Sigmoid colon (tissue), 4 donors: ENCODE measurements around the gene PCBP3.

ENCODE experiments used
- CTCF ChIP-seq, 4 experiments: fragments of 450-650 bp in 3 of 4; fragments of 200-600 bp in 1 of 4; IDR thresholded peaks; one replicate each; pipeline ENCODE4 v1.5.1; 2016 to 2019; ENCODE audit warnings: antibody characterized with exemption in 4 of 4, mild to moderate bottlenecking in 3 of 4, moderate library complexity in 2 of 4
- EP300 ChIP-seq, 4 donors: sonication (generic); formaldehyde crosslinking; IDR thresholded peaks; one replicate each; pipeline ENCODE4 v1.6.1; 2017; ENCODE audit warnings: antibody characterized with exemption in 4 of 4

GRCh38 chr21:45651921-45652320, 8.4 kb downstream of the PCBP3 start:
- TF ChIP-seq CTCF (IDR thresholded peaks at IDR 0.05) (no peak), EP300 (IDR thresholded peaks at IDR 0.05) (no peak)
